ENCODE results near the gene PRSS22.

PRSS22 gene

DNA sequence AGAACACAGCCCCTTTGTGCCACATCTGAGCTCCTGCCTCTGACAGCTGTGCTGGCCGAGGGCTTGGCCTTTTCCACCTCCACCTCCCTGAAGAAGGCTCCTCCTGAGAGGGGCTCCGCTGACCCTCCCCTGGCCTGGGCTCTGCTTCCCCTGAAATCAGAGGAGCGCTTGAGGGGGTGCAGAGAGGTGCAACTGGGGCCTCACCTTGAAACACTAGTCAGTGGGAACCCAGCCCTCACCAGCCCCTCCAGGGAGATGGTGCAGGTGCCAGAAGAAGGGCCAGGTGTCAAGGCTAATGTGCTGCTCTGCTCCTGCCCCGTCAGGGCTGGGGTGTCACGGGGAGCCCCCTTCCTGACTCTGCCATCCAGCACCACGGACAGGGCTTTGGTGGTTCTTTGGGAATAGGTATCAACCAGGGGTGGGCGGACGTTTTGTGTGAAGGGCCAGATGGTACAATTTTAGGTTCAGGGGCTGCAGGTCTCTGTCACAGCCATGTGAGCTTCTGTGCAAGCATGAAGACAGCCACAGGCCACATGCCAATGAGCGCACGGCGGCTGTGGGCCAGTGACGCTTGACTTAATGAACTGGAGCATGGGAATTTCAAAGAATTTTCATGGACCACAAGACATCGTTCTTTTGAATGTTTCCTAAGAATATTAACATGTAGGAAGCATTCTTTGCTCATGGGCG is 30.0 kb downstream of the PRSS22 start:
- no peak for DNase-seq

DNA sequence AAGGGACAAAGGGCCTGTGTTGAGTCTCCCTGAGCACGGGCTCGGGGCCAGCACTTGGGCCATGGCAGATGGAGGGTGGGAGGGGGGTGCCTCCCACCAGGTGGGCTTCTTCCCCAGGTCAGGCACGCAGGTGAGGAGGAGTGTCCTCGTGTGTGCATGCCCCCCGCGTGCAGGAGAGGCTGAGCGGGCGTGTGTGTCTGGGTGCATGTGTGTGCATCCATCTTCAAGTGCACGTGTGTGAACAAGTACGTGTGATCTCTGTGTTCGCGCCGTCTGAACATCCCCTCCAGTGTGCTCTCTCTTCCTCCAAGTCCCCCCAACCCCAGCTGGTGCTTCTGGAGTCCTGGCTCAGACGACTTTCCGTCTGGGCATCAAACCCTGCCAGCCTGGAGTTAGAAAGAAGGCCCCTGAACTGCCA is 30.6 kb downstream of the PRSS22 start:
- DNase-seq, result no peak

DNA sequence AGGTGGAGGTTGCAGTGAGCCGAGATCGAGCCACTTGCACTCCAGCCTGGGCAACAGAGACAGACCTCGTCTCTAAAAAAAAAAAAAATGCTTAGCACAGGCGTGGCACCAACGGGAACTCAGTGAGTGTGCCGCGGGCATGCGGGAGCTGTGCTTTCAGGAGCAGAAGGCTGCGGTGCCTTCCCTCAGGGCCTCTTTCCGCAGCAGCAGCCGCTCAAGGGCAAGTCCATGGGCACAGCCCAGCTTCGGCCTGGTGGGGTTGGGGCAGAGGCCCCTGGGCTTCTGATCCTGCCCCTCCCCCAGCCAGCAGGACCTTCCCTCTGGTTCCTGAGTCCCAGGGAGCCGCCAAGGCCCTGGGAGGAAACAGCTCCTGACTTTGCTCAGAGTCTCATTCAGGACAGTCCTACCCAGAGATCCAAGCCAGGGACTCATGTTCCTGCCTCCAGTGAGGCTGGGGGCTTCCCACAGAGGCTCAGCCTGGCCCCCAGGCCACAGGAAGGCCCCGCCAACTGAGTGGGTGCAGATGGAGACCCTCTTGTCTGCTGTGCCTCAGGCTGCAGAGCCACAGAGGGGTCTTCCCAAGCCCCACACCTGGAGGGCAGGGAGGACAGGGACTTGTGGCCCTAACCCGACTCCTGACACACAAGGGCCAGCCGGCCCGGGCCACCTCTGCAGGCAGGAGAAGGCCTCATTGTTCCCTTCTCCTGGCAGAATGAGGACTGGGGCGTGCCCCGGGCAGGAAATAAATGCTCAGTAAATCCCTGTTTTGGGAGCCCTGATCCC is 31.2 kb downstream of the PRSS22 start:
- DNase-seq, result no peak

DNA sequence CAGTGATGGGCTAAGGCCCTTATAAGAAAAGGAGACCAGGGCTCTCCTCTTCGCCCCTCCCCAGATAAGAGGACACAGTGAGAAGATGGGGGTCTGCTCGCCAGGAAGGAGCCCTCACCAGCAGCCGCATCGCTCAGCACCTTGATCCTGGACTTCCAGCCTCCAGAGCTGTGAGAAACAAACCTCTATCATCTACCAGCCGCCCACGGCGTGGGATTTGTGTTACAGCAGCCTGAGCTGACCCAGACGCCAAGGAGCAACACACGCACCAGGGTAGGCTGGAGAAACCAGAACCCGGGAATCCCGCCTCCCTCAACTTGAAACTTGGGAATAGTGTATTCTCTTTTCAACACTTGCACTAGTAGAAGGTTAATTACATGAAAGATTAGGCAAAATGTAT is 32.1 kb downstream of the PRSS22 start:
- DNase-seq, result no peak

DNA sequence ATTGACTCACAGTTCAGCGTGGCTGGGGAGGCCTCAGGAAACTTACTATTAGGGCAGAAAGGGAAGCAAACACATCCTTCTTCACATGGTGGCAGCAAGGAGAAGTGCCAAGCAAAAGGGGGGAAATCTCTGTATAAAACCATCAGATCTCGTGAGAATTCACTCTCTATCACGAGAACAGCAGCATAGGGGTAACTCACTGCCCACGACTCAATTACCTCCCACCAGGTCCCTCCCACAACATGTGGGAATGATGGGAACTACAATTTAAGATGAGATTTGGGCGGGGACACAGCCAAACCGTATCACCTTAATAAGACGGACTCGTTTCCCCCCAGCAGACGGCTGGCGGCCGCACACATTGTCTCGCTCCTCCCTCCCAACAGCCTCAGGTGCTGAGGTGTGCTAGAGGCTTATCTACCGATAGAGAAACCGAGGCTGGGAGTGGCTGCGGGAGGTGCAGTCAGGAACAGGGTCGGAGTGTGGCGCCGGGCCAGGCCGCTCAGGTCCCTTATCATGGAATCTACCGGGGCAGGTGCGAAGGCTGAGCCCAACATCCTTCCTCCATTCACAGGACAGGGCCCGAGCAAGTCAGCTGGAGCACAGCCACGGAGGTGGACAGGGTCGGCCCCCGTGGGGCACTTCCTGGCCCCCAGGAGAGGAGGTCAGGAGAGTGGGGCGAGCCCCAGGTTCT is 32.8 kb downstream of the PRSS22 start:
- no peak for DNase-seq

DNA sequence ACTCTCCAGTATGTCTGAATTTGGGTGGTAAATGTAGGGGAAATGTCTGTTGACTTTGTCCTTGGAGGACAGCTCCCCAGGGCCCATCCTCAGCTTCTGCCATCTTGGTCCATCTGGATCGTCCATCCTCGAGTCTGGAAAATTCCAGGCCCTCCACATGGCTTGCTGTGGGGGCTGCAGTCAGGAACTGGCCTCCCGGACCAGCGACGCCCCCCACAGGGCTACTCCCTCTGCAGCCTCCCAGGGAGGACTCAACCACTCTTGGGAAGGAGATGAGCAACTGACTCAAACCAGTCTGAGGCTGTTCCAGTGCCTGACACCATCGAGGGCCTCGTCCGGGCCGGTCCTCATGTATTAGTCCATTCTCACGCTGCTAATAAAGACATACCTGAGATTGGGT is 33.3 kb downstream of the PRSS22 start:
- no peak for DNase-seq

DNA sequence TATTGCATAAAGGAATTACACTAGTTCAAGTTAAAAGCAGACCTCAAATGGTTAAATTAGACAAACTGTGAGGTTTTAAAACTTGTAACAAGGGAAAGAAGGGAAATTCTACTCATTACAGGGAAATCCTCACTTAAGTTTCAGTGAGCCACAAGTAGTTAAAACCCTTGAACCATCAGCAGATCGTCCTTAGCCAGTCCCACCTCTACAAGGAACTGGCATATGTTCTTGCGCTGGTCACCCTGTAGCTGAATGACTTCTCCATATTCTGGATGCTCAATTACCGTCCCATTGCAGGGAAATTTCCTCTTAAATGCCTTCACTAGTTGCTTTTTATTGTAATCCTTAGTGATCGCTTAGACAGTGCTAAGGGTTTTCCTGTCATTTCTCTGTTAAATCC is 35.5 kb downstream of the PRSS22 start:
- no peak for DNase-seq

DNA sequence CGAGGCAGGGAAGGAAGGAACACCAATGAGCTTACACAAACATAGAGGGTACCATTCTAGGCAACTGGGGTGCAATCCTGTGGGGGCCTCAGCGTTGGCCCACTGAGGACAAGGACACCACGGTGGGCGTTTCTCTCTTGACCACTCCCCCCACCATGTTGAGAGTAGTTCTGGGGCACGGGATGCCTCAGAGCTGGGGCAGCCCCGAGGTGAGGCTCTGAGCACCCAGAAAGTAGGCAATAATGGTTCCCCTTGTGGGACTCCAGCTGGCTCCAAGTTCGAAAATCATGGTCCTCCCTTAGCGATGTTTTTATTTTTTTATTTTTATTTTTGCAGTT is 35.8 kb downstream of the PRSS22 start:
- DNase-seq, result no peak

DNA sequence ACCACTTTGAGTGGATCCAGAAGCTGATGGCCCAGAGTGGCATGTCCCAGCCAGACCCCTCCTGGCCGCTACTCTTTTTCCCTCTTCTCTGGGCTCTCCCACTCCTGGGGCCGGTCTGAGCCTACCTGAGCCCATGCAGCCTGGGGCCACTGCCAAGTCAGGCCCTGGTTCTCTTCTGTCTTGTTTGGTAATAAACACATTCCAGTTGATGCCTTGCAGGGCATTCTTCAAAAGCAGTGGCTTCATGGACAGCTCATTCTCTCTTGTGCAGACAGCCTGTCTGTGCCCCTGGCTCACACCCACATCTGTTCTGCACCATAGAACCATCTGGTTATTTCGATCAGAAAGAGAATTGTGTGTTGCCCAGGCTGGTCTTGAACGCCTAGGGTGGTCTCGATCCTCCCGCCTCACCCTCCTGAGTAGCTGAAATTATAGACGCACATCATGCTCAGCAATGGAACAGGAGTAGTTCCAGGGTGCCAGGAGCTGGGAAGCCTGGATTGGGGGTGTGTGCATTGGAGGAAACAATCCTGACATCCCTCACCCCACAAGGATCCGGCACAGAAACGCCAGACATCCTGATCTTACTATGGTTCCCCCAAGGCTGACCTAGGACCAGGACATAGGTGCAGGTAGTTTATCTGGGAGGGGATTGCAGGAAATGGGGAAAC is 36.3 kb downstream of the PRSS22 start:
- no peak for DNase-seq

DNA sequence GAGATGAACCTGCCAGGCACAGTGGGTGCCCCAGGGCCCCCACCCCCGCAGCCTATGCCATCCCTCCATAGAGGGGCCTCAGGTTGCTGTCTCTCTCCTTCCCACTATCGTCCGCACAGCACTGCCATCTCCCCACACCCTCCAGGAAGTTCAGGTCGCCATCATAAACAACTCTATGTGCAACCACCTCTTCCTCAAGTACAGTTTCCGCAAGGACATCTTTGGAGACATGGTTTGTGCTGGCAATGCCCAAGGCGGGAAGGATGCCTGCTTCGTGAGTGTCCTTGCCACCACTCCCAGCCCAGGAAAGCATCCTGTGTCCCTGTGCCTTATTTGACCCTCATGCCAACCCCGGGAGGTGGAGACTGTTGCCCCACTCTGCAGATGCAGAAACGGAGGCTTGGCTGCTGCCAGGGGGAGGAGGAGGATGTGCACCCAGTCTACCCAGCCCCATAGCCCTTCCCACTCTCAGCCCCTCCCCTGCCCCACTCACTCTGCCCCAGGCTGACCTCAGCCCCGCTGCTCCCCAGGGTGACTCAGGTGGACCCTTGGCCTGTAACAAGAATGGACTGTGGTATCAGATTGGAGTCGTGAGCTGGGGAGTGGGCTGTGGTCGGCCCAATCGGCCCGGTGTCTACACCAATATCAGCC is 37.0 kb downstream of the PRSS22 start:
- no peak for DNase-seq

DNA sequence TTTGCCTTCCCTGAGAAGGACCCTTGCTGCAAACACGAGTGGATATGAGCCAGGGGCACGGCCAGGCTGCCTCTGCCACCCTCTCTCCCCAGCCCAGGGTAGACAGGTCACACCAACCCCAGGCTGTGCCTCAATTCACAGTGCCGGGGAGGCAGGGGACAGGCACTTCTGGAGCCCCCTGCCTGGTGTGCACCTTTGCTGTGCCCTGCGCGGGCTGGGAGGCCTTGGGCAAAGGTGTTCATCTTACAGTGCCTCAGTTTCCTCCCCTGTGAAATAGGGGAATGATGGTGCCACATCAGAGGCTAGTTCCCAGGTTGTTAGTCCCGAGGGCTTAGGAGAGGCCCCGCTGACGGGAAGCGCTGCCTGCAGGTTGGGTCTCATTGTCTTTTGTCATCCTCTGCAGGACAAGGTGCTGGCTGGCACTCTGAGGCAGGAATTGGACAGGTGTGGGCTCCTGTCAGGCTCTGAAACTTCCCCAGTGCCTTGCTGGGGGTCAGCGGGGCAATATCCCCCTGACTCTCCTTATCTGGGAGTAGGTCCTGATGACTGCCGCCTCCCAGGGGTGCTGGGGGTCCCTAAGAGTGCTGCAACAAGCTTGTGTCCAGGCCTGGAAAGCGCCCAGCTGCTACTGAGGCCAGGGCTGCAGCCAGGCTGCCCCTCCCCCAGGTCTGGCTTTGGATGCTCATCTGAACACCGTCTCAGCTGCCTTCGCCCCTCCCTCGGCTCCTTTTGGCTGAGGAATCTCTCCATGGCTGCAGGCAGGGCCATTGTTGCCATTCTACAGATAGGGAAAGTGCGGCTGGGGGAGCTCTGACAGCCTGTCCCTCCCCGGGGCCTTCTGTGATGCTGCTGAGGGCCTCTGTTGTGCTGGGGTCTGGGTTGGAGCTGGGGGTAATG is 37.8 kb downstream of the PRSS22 start:
- no peak for DNase-seq

DNA sequence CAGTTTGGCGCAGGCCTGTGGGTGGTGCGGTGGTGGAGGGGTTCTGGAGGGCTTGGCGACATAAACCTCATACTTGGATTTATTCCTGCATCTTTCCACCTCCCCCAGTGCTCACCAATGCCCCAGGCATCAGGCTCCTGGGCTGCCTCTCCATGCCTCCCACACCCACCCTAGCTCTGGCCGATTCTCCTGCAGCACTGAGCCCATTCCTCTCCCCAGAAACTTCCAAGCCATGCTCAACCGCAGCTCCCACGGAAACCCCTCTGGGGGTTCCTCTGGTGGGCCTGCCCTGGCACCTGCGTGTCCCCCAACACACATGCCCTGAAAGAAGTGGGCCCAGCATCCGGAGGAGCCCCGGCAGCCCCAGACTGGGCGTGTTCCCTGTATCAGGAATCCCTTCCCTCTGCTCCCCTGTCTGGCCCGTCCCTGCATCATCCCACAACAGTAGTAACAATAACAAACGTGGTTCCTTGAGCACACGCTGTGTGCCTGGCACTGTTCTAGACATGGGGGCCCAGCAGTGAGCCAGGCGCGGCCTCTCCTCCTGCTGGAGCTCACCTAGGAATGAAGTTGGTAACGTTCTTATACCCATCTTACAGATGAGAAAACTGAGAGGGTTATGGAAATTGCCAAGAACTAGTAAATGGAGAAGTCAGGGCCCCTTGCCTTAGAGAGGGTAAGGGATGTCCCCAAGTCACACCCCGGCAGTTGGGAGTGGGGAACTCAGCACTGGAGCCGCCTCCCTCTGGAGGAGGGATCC is 38.6 kb downstream of the PRSS22 start:
- DNase-seq, result no peak

DNA sequence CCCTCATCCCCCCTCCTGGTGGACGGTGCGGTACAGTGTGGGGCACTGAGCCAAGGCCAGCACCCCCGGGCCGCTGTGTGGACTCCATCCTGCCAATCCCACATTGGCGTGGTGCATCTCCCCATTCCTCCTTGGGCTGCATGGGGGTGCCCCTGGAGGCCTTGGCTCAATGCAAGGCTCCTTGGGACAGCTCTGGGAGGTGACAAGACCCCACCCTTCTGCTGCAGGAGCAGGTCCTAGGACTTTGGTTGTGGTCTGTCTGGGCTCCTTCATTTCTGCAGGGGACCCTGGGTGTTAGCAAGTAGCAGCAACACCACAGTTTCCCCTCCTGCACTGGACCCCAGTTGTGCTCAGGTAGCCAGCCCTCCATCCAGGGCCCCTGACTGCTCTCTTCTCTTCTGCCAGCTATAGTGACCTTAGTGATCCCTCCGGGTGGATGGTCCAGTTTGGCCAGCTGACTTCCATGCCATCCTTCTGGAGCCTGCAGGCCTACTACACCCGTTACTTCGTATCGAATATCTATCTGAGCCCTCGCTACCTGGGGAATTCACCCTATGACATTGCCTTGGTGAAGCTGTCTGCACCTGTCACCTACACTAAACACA is 39.6 kb downstream of the PRSS22 start:
- DNase-seq, result no peak

DNA sequence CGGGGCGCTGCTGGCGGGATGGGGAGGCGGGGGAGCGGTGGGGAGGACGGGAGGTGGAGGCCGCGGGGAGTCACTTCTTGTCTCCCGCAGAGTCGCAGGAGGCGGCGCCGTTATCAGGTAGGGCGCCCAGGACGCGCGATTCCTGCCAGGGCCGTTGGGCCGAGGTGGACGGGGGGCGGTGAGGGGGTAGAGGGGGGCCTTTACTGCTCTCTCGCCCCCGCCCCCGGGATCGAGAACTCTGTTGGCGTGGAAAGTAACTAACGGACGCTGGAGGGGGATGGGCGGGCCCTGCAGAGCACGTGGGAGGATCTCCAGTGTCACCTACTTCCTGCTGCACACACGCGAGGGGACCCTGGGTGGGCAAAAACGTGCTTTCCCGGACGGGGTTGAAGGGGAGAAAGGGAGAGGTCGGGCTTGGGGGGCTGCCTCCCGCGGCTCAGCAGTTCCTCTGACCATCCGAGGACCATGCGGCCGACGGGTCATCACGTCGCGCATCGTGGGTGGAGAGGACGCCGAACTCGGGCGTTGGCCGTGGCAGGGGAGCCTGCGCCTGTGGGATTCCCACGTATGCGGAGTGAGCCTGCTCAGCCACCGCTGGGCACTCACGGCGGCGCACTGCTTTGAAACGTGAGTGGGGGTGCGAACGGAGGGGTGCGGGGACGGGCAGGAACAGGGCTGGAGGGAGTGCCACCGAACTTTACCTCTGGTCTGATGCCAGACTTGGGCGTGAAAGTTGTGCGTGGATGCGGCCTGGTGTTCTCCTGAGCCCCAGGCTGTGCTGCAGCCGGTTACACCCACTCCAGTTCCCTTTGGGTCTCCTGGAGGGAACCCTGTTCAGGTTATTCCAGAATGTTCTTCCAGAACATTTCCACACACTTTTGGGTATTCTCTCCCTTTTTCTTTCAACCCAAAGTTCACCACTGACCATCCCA is 40.4 kb downstream of the PRSS22 start:
- no peak for DNase-seq

DNA sequence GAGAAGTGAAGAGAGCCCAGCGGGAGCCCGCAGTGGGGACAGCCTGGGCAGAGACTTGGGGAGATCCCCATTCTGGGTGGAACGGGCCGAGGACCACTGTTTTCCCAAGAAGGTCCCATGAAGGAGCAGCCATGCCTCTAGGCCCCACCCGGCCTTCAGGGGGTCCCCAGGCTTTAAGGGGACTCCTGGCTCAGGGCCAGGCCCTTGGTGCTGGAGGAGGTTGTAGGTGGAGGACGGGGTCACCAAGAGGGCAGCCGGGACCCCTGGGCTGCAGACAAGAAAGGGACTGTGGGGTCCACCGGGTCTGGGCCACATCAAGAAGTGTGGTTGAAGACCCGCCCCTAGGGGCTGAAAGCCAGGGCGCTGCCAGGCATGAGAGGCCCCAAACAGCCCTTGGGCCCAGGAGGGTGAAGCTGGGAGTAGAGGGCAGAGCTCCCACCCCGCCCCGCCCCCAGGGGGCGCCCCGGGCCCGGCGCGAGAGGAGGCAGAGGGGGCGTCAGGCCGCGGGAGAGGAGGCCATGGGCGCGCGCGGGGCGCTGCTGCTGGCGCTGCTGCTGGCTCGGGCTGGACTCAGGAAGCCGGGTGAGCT is 41.1 kb downstream of the PRSS22 start, which contains the start of gene PRSS21:
Gene PRSS21, plus strand, starts transcription at position 487 of the 589 bp plus-strand sequence. Its CDS starts 32 bp downstream, at position 519.
- no peak for DNase-seq

DNA sequence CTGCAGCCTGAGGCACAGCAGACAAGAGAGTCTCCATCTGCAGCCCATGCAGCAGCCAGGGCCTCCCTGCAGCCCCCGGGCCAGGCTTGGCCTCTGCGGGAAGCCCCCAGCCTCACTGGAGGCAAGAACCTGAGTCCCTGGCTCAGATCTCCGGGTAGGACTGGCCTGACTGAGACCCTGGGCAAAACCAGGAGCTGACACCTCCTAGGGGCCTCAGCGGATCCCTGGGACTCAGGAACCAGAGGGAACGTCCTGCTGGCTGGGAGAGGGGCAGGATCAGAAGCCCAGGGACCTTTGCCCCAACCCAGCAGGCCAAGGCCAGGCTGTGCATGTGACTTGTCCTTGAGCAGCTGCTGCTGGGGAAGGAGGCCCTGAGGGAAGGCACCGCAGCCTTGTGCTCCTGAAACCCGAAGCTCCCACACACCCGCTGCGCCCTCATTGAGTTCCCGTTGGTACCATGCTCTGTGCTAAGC is 42.6 kb downstream of the PRSS22 start:
- no peak for DNase-seq

DNA sequence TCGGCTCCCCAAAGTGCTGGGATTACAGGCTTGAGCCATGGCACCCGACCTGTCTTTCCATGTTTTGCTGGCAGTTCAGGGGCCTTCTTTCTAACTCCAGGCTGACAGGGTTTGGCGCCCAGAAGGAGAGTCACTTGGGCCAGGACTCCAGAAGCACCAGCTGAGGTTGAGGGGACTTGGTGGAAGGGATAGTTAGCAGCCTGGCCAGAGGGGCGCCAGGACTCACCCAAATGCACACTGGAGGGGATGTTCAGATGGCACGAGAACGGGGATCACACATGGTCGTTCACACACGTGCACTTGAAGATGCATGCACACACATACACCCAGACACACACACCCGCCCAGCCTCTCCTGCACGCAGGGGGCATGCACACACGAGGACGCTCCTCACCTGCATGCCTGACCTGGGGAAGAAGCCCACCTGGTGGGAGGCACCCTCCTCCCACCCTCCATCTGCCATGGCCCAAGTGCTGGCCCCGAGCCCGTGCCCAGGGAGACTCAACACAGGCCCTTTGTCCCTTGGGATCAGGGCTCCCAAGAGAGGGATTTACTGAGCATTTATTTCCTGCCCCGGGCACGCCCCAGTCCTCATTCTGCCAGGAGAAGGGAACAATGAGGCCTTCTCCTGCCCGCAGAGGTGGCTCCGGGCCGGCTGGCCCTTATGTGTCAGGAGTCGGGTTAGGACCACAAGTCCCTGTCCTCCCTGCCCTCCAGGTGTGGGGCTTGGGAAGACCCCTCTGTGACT is 43.2 kb downstream of the PRSS22 start:
- no peak for DNase-seq

DNA sequence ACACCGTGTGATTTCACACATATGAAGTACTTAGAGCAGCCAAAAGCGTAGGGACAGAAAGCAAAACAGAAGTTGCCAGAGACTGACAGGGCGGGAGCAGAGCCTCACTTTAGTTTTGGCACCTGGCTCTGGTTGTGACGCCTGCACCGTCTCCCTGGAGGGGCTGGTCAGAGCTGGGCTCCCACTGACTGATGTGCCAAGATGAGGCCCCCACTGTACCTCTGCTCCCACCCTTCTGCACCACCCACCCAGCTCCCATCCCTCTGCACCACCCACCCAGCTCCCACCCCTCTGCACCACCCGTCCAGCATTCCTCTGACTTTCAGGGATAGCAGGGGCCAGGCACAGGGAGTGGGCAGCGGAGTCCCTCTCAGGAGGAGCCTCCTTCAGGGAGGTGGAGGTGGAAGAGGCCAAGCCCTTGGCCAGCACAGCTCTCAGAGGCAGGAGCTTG is 44.2 kb downstream of the PRSS22 start:
- DNase-seq, result no peak
